HG03108 (cell line): ENCODE measurements around the gene LZTFL1.

Experiments used
- ATAC-seq: cut with Tn5 transposase; IDR thresholded peaks from one replicate; pipeline ENCODE4 v1.9.1; 2021; ENCODE audit warnings: moderate library complexity; ENCODE audit not compliant: unreplicated experiment

The LZTFL1 gene

DNA sequence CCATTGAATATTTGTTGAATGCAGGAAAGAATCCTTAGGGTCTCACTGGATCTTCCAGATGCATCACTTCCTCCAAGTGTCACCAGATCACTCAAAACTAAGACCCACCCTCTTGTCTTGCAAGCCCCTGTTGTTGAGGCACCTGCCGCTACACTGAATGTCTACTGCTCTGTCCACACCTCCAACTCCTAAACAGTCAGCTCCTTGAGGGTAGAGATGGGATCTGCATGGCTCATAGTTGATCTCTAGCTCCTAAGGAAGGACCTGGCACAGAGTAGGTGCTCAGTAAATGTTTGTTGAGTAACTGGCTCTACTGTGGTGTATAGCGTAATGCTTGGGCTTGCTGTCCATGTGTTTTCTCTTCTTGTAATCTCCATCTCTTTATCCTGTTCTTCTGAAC, 54.4 kb downstream of the LZTFL1 start:
- no peak for ATAC-seq

DNA sequence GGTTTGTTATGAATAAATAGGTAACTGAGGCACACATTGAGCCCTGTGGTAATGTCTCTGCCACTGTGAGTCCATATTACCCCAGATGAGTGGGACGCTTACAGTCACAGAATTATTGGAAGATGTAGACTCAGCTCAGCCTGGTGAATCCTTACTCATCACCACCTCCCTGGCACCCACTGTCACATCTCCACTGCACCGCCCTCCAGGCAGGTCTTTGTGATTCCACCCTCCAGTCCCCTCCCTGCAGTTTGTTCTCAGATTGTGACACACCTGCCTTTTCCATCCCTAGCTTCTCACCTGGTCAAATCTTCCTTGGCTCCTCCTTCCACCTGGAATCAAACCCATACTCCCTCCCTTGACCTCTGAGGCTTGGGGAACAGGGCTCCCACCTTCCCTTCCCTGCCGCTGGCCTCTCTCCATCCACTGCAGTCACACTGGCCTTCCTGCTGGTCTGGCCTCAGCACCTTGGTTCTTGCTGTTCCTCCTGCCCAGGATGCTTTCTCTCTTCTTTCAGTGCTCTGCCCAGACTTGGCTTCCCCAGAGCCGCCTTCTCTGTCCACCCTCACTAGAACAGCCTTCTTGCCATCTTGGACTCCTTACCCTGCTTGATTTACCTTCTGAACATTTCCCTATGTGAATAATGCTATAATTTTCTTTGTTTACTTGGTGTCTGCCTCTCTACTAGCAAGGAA, 55.0 kb downstream of the LZTFL1 start:
- no peak for ATAC-seq

DNA sequence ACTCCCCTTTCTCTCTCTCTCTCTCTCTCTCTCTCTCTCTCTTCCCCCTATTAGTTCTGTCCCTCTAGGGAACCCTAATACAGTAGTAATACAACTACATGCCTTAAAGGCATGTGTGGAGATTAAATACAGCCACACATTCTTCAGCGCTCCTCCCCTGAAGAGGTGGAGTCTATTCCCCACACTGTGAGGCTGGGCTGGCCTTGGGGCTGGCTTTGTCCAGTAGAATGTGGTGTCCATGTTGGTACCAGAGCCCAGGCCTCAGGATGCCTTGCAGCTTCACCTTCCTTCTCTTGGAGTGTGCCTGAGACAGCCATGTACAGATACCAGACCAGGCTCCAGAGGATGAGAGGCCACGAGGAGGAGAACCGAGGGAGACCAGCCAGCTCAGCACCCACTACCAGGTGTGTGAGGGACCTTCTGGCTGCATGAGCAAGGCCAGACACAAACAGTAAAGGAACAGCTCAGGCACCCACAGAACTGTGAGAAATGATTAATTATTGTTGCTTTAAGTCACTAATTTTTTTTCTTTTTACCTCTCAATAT, 56.2 kb downstream of the LZTFL1 start:
- no peak for ATAC-seq

DNA sequence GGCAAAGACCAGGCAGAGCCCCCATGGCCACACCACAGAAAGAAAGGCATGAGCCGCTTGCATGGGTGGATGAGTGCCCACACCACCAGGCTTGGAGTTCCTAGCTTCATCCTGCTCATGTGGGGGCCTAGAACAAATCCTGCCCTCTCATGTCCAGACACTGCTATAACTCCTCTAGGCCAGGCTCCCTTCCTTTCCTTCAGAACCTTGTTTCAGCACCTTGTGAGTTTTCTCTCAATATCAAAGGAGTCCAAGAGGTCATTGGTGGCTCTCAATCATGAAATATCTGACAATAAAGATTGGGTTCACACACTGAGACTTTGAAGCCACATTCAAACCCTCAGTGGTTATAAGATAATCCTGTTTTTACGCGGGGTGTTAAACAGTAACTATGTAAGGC, 58.3 kb downstream of the LZTFL1 start:
- no peak for ATAC-seq

DNA sequence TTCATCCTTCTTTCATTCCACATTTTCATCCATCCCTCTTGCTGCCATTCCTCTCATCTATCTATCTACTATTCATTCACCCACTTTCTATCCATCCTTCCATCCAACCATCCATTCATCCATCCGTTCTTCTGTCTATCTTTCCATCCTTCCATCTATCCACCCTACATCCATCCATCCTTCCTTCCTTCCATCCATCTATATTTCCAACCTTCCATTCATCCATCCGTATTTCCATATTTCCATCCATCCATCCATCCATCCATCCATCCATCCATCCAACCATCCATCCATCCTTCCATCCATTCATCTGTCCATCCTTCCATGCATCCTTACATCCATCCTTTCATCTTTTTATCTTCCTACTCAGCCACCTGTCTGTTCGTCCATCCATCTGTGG, 59.5 kb downstream of the LZTFL1 start:
- no peak for ATAC-seq

DNA sequence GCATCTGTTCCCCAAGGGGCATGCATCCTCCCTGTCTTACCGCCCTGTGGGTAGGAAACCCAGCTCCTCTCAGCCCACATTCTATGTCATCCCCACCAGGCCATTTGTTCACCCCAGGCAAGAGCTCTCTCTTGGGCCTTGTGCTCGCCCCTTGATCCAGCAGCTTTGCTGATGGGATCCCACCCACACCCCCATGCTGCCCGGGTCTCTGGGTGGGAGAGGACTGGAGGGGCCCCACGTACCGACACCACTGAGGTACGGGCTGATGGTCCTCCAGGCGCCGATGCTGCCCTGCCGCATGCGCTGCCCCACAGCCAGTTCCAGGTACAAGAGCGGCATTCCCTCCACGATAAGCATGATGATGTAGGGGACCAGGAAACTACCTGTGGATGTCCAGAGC, 60.1 kb downstream of the LZTFL1 start:
- no peak for ATAC-seq

DNA sequence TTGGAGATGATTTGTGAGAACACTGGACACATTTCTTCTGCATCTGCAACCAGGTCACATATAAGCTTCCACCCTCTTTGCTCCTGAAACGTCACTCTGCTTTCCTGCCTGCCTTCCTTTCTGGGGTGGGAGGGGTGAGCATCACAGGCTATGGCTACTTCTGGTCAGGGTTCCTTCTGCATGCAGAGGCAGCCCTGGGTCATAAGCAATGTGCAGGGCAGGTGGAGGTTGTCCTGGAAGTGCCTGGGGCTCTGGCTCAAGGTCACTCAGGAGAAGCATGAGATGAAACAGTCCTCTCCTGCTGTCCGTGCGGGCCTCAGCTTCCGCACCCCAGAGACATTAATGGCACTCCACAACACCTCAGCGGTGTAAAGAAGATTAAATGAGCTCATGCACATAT, 60.6 kb downstream of the LZTFL1 start:
- ATAC-seq: no peak

DNA sequence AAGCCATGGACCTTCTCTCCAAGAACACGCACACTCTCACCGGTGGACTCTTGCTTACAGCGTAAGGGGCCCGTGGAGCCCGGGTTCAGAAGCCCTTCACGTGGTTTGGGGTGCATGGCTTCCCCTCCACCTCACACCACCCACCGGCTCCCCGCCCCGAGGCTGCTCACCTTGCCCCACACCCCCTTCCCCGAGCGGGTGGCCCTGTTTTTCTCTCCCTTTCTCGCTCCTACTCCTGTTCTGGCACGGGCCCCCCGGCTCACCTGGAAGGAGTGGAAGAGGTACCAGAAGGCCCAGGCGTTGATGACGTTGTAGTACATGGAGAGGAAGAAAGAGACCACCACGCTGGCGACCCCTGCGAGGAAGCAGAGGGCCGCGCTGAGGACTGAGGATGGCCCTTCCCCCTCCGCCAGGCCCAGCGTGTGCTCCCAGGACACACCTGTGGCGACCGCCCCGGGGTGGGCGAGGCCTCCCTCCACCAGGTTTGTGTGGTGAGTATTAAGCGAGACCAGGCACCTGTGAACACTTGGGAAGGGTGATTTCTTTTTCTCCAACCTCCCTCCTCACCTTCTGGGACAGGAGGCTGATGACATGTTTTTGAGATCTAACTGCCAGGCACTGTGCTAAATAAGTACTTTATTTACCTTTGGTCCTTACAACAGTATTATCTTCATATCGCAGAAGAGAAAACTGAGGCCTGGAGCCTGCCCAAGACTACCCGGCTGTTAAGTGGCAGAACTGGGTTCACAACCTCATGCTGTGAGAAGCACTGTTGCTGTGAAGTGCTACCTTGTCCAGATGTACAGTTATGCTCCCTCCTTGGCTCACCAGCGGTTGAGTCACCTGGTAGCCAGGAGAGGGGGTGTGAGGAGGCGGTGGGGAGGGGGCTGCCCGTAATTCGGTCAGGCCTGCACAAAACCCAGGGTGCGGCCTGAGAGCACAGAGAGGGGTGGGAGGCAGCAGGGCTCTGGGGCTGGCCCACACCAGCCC, 61.9 kb downstream of the LZTFL1 start:
- ATAC-seq: no peak

DNA sequence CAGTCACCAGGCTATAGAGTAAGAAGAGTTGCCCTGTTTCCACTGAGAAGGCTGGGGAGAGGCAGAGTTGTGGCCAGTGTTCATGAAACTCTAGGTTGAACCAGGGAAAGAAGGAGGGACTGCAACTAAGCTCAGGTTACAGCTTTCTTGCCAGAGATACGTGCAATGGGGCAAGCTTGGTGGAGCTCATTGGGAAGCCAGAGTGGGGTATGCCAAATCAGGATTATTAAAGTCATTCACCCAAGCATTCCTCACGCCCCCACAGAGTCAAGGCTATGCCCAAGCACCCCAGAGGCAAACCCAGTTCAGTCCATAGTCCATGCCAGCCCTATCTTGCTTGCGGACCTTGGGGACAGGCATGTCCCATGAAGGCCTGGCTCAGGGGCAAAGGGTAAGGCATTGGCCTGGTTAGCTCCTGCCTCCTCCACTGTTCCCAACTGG, 63.1 kb downstream of the LZTFL1 start:
- no peak for ATAC-seq

DNA sequence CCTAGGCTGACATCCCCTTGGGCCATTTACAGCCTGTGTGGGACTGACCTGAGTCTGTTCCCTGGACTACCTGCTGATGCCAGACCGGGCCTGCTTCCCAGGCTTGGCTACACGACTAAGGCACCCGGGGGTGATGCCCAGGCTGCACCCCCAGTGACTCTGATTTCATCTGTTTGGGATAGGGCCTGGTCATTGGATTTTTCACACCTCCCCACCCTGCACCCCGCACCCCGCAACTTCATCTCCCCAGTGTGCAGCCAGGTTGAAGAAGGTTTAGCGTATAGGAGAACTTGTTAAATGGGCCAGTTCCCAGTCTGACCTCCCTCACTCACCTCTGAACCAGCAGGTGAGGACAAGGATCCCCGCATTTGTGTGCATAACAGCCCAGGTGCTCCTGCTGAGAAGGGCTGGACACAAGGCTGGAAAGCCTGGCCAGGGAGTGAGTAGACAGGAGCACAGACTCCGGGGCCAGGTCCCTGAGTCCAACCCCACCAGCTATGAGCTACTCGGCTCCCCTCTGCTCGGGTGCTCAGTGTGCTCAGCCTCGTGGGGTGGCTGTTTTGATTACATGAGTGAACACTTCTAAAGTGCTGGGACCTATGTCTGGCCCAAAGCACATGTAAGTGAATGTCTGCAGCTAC, 64.1 kb downstream of the LZTFL1 start:
- no peak for ATAC-seq

DNA sequence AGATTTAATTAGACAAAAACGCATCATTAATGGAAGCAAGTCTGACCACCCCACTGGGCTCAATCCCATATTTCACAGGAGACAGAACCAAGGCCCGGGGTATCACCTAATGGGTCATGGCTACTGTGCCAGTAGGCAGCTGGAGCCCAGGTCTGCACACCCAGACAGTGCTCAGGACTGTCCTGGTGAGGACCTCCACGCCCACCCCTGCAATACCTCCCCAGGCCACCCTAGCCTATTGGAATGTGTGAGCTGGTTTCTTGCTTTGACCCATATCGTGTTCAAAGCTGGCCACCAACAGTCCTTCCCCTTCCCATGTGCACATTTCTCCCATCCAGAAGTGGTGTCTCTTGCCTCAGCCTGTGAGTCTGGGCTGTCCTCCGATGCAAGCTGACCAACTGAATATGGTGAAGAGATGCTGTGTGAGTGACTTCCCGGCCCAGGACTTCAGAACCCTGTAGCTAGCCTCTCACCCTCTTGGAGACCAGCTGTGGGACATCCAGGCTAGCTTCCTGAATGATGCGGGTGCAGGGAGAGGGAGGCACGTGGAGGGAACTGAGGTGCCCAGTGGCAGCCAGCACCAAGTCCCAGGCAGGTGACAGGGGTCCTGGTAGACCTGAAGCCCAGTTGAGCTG, 64.7 kb downstream of the LZTFL1 start:
- ATAC-seq: no peak

DNA sequence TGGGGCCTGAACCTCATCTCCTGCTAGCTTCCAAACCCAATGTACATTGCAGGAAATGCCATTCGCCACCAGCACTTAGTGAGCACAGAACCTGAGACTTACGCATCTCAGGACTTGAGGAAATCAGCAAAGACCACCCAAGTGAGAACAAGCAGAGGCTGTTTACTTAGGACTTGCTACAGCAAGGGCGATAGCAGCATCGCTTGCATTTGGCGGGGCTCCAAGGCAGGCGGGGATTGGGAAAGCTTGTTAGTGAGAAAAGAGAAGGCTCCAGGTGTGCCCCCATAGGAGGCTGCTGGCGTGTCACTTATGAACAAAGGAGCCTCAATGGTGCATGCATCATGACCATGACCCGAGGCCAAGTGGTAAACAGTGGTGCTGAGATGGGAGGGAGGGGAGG, 65.3 kb downstream of the LZTFL1 start:
- ATAC-seq: no peak

DNA sequence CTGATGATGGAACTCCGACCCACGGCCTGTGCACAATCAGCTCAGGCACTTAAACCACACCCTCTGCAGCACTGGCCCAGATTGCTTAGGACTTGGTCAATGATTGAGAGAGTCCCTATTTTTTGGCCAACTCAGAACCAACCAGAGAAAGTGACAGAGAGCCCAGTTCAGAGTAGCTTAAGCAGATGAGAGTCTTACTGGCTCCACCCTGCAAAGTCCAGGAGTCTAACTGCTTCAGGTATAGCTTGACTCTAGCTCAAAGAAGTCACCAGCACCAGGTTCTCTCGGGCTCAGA, 65.7 kb downstream of the LZTFL1 start:
- no peak for ATAC-seq

DNA sequence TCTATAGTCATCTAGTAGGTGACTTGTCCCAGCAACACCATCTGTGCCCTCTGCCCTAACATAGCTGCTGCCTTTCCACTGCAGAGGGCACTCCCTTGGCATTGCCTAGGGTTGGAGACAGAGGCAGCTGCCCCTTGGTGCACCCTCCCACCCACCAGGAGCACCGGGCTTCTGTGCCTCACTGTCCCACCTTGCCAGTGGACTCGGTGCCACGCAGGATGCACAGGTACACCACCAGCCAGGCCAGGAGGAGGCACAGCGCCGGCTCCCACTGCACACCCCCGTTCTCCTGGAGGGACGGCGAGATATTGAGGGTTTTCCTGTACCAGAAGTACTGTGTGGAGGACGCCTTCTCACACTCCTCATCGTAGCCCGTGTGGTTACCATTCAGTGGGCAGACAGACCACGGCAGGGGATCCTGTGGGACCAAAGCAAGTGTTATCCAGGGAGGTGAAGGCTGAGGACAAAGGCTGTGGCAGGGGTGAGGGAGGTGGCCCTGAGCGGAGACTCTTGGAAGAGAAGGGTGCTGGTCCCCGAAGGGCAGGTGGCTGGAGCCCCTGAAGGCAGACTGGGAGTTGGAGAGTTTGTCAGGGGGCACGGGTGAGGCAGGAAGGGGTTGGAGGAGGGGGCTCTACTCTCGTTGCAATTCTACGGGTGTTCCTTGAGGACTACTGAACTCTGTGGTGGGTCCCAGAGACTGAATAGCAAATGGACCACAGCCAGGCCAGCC, 66.2 kb downstream of the LZTFL1 start:
- ATAC-seq: no peak

DNA sequence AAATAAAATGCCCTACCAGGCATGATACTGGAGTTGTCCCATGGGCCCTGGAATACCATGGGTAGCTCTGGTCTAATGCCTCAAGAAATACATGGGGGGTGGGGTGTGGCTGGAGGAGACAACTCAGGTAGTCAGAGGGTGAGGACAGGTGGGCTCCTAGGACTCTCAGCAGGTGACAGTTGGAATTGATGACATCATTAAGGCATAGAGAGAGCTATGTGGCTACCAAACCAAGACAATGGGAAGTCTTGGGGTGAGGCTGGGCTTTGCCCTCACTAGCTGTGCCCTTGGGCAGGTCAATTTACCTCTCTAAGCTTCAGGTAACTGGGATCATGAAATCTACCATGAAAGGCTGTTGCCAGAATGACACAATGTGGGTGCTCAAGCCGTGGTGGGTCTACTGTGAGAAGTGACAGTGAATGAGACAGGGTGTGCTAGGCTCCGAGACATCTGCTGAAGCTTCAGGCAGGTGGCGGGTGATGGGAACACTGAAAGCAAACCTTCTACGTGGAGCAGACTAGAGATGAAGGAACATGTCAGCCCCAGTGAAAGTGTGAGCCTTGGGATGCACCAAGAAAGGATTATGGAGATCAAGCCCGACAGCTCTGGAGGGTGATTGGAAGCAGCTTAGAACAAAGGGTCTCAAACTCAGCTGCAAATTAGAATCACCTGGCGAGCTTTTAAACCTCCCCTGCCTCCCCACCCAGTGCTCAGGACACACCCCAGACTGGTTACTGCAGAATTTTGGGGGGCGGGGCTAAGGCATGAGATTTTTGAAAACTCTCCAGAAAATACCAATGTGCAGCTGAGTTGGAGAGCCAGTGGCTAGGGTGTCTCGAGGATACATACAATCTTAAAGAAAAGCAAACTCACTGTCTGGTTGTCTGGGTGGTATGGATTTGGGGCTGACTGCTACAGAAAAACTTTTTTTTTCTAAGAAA, 67.1 kb downstream of the LZTFL1 start:
- no peak for ATAC-seq

DNA sequence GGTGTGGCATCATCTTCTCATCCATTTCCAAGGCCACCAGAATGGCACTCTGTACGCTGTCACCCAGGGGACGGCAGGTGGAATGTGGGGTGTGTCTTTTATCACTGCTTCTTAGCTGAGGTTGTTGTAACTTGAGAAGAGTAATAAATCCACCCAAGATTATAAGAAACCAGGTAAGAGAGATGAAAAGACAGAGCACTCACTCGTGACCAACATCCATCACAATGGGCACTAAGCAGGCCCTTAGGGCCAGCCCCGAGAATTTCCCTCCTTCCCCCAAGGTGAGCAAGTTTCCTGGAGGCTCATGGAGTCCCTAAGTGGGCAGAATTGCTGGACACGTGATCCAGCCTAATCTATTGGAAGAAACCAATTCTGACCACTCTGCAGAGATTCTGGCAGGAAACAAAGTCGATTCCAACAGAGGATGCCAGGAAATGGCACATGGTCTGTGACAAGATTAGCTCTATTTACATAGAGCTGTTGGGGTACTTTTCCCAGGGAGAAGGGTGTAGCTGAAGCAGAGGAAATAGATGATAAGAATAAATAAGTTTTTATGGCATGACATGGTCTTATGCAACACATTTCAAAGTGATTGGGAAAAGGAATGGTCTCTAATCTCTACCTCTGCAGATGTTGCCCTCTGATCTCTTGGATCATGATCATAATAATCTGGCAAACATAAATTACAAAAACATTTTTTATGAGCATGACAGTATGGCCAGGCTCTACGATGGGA, 68.0 kb downstream of the LZTFL1 start:
- ATAC-seq: no peak
